KMS-11 (cell line): ENCODE results near the gene SLC12A4.

ENCODE experiments used
- H2AFZ ChIP-seq: fragments of 200-600 bp; sonication (generic); 2 replicates; pipeline ENCODE4 v1.6.1; 2016; ENCODE audit warnings: antibody characterized with exemption, mixed run types, low read depth
- H3K27ac ChIP-seq: fragments of 200-600 bp; sonication (generic); 2 replicates; pipeline ENCODE4 v1.6.1; 2016; ENCODE audit warnings: mild to moderate bottlenecking, mixed run types
- H3K27me3 ChIP-seq: fragments of 200-600 bp; sonication (generic); 2 replicates; pipeline ENCODE4 v1.6.1; 2017; ENCODE audit warnings: mild to moderate bottlenecking, low read depth, mixed run types, moderate library complexity; ENCODE audit not compliant: insufficient read depth
- H3K36me3 ChIP-seq: fragments of 200-600 bp; sonication (generic); 2 replicates; pipeline ENCODE4 v1.6.1; 2017; ENCODE audit warnings: mild to moderate bottlenecking, mixed run types; ENCODE audit not compliant: insufficient read depth
- H3K4me1 ChIP-seq: fragments of 200-600 bp; sonication (generic); 2 replicates; pipeline ENCODE4 v1.6.1; 2016; ENCODE audit warnings: mild to moderate bottlenecking, low read depth, mixed run types; ENCODE audit not compliant: poor library complexity, severe bottlenecking
- H3K4me2 ChIP-seq: fragments of 200-600 bp; sonication (generic); 2 replicates; pipeline ENCODE4 v1.7.0; 2016; ENCODE audit warnings: mild to moderate bottlenecking, mixed run types
- H3K4me3 ChIP-seq: fragments of 200-600 bp; sonication (generic); IDR thresholded peaks from 2 replicates; pipeline ENCODE4 v1.6.1; 2017; ENCODE audit warnings: low read depth, low read length, mixed read lengths; ENCODE audit not compliant: insufficient read depth
- H3K79me2 ChIP-seq: fragments of 200-600 bp; sonication (generic); 2 replicates; pipeline ENCODE4 v1.6.1; 2016; ENCODE audit warnings: low read depth, mixed run types; ENCODE audit not compliant: insufficient read depth
- H3K9ac ChIP-seq: fragments of 200-600 bp; sonication (generic); 2 replicates; pipeline ENCODE4 v1.6.1; 2016; ENCODE audit warnings: mild to moderate bottlenecking, mixed run types
- H4K20me1 ChIP-seq: fragments of 200-600 bp; sonication (generic); 2 replicates; pipeline ENCODE4 v1.6.1; 2016; ENCODE audit warnings: mild to moderate bottlenecking, mixed run types; ENCODE audit not compliant: insufficient read depth
- CTCF ChIP-seq: fragments of 200-600 bp; sonication (generic); conservative IDR thresholded peaks from 2 replicates; pipeline ENCODE4 v1.6.1; 2017; ENCODE audit warnings: low read depth, mild to moderate bottlenecking, antibody characterized with exemption, low read length, moderate library complexity, mixed read lengths

SLC12A4 gene

DNA sequence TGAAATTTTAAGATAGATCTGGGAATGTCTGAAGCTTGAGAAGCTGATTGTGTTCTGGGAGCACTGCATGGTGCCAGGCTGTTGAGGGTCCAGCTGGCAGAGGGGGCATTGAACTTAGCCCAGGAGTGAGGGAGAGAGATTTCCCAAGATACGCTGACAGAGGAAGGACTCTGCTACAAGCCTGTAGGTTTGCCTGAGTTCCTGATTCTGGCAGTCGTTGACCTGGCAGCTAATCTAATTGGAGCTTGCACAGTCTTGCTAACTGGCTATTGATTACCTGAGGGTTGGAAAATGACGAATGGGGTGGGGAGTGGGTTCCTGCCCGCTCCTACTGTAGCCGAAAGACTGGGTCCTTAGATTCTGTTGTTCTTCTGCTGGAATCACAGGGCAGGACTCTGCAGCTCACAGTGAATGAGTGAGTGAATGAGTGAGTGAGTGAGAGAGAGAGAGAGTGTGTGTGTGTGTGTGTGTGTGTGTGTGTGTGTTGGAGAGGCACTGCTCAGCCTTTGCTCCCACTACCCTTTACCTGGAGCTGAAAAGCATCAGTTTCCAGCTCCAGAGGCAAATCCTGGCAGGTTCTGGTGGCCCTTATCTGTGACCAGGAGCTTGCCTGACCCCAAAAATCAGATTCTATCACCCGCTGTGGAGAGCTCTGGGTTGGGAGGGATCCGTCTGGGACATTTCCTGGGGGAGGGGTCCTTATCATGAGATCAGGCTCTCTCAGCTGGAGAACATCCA, 53.5 kb downstream of the SLC12A4 start:
- Histone ChIP-seq H3K4me3 (no peak overlapping the region), H3K27me3 (no peaks in the 10 kb centered on the region), H3K79me2 (0 out of 2 replicates have a peak, but pooled peaks cover 6% of the 10 kb centered on the region), H3K4me1 (peaks cover 6% of the 10 kb centered on the region), H3K9ac (no peak overlapping the region), H3K4me2 (no peak overlapping the region), H2AFZ (no peak overlapping the region), H3K36me3 (no peaks in the 10 kb centered on the region), H4K20me1 (no peaks in the 10 kb centered on the region), H3K27ac (no peak overlapping the region)
- TF ChIP-seq CTCF: no peak

GRCh38 chr16:67910158-67910557, 58.3 kb downstream of the SLC12A4 start:
- H3K9ac ChIP-seq: no peak overlapping the region
- no peaks in the 10 kb centered on the region for H3K27me3 ChIP-seq
- no peaks in the 10 kb centered on the region for H3K36me3 ChIP-seq
- no peak overlapping the region for H2AFZ ChIP-seq
- H3K4me1 ChIP-seq: peaks cover 12% of the 10 kb centered on the region
- no peak for TF ChIP-seq CTCF
- H3K27ac ChIP-seq: peak overlapping the region; percentile 27; the same call in 1 of the 2 replicates
- no peak overlapping the region for H3K4me3 ChIP-seq
- H4K20me1 ChIP-seq: no peaks in the 10 kb centered on the region
- H3K4me2 ChIP-seq: peak overlapping the region; percentile 3; the same call in 1 of the 2 replicates
- H3K79me2 ChIP-seq: 0 out of 2 replicates have a peak, but pooled peaks cover 6% of the 10 kb centered on the region

- Histone ChIP-seq H3K4me2 (no peak overlapping the region; the same call in 1 of the 2 replicates), H3K4me1 (peaks cover 12% of the 10 kb centered on the region), H3K36me3 (no peaks in the 10 kb centered on the region), H3K79me2 (no peaks in the 10 kb centered on the region), H3K27ac (peak overlapping the region; percentile 27; the same call in 1 of the 2 replicates), H4K20me1 (no peaks in the 10 kb centered on the region), H2AFZ (no peak overlapping the region), H3K9ac (no peak overlapping the region), H3K27me3 (no peaks in the 10 kb centered on the region), H3K4me3 (no peak overlapping the region)
- TF ChIP-seq CTCF: no peak
These were observed 59.2 kb downstream of the SLC12A4 start for GRCh38 chr16:67909056-67909742.

GRCh38 chr16:67907397-67908180, 60.8 kb downstream of the SLC12A4 start:
- Histone ChIP-seq H3K4me2 (no peak overlapping the region), H3K9ac (no peak overlapping the region), H2AFZ (no peak overlapping the region), H4K20me1 (no peaks in the 10 kb centered on the region), H3K36me3 (no peaks in the 10 kb centered on the region), H3K27me3 (no peaks in the 10 kb centered on the region), H3K4me3 (no peak overlapping the region), H3K79me2 (no peaks in the 10 kb centered on the region), H3K4me1 (peaks cover 12% of the 10 kb centered on the region), H3K27ac (no peak overlapping the region)
- no peak for TF ChIP-seq CTCF
